HG03460 (cell line): ENCODE measurements around the gene ARHGAP10.
A peak's percentile ranks its signal among the peaks of the same experiment; 100 is the strongest.
"Not testable (repeated sequence)": the region's sequence is repeated elsewhere in the genome, so short reads cannot be mapped to it uniquely, and the experiment has no call there.

ENCODE experiments used
- ATAC-seq: cut with Tn5 transposase; IDR thresholded peaks from one replicate; pipeline ENCODE4 v1.9.1; 2021; ENCODE audit not compliant: unreplicated experiment

Gene ARHGAP10

DNA sequence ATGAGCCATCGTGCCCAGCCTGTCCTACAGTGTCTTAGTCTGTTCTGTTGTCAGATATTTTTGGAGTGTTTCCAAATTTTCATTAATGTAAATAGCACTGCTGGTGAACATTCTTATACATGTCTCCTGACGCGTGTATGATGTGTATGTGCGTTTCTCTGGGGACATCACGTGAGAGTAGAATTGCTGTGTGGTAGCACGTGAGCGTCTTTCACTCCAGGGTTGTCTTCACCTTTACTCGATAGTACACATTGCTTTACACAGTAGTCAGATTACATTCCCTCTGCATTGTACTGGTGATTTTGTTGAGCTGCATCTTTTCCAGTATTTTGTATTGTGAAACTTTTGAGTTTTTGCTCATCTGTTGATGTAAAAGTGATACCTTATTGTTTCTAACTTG, 60.0 kb downstream of the ARHGAP10 start:
- ATAC-seq: no peak

DNA sequence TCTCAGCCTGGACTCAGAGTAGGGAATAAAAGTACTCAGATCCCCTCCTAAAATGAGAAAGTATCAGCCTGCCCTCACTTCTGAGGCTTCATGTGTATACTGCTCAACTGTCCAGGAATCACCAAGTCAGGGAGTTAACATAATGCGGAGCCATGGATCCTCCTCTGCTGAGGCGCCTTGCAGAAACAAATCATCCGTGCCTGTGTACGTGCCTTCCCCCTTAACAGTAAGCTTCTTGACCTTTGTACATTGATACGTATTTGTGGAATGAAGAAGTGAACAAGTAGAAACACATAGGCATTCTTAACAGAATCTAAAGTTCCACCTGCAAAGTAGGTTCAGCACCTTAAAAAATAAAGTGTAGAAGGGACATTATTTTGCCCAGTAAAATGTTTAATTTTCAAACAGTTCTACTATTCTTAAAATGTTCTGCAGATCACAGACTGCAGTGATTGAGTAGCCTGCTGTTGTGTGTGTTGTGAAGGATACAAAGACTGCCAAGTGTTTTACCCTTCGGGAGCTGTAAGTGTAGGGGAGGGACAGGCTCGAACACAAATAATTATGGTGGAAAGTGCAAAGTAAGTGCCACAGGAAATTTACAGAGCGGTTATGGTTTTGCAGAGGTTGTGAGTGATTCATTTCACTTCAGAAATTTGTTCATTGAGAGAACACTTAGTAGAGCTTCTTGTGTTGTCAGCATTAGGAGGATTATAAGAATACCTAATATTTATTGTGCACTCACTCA, 61.9 kb downstream of the ARHGAP10 start:
- peak; percentile 22 for ATAC-seq

DNA sequence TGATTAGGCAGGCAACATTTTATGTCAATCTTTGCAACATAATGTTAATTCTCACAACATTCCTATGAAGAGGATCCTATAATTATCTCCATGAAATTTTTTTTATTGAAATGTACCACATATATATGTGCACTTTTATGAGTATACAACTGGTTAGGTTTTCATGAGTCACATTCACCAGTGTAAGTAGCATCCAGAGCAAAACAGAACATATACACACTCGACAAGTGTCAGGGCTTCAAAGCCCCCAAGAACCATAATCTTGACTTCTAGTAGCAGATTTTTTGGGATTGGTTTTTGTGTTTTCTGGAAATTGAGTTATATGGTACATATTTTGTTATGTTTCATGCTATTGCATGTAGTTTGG, 62.4 kb downstream of the ARHGAP10 start:
- no peak for ATAC-seq

DNA sequence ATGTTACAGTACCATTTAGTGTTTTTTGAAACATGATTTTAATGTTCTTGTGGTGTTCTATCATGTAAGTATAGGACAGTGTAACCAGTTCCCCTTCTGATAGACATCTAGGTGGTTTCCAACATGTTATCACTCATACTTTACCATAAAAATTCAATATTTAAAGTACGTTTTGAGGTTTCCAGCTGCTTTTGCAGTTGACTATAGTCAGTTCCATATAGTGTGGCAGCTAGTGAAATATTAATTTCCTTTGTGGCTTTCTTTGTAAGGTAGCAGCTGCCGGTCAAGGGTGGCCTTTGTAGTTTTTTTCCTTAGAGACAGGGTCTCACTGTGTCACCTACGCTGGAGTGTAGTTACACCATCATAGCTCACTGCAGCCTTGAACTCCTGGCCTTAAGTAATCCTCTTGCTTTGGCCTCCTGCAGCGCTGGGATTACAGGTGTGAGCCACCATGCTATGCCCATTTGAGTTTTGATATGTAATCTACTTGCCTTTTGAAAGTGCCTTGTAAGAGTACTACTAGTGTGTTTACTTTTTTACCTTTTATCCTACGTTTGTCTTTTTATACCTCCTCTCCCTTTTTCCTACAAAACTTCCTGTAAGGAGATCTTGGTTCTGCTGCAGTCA, 63.0 kb downstream of the ARHGAP10 start:
- peak; percentile 82 for ATAC-seq

DNA sequence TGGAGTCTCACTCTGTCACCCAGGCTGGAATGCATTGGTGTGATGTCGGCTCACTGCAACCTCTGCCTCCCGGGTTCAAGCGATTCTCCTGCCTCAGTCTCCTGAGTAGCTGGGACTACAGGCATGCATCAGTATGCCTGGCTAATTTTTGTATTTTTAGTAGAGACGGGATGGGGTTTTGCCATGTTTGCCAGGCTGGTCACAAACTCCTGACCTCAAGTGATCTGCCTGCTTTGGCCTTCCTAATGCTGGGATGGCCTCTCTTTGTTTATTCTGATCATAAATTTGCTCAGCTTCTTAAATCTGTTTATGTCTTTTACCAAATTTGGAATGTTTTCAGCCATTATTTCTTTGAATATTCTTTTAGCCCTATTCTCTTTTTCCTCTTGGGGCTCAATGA, 67.2 kb downstream of the ARHGAP10 start:
- not testable (repeated sequence) for ATAC-seq

DNA sequence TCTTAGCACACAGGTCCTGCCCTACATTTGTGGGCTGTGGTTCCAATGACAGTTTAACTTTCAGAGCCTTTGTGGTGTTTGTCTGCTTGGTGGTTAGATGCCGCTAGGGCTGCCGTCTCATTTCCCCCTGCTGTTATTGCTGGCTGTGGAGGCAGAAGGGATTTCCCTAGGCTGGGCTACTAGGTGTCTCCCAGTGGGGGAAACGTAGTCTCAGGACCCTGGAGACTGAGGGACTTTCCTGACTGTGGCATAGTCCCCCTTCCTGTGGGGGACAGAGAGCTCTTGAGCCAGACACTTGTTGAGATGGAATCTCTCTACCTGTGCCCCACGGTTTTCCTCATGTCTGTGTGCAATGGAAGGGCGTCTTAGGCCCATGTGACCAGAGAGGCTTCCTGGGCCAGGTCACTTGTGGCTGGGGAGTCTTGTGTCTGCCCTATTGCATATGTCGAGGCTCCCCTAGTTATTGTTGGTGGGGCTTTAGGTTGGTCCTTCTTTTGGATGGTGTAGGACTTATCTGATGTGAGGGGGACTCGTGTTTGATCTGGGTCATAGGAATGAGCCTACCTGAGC, 68.2 kb downstream of the ARHGAP10 start:
- ATAC-seq: peak; percentile 96

DNA sequence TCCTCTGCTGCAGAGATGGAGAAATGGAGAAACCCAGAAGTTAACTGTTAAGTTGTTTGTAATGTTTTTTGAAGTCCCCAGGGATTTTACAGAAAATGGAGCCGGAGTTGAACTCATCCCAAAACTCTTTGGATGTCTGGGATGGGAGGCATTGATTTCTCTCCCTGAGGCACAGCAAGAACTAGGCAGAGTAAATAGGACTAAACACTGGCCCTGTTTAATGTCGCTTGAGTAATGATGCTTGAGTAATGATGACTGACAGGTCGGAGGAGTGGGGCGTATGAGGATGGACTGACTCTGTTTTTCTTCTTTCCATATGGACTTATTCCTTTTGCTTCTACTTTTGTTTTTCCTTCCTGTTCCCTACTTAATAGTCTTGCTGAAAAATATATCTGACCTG, 69.9 kb downstream of the ARHGAP10 start:
- no peak for ATAC-seq

DNA sequence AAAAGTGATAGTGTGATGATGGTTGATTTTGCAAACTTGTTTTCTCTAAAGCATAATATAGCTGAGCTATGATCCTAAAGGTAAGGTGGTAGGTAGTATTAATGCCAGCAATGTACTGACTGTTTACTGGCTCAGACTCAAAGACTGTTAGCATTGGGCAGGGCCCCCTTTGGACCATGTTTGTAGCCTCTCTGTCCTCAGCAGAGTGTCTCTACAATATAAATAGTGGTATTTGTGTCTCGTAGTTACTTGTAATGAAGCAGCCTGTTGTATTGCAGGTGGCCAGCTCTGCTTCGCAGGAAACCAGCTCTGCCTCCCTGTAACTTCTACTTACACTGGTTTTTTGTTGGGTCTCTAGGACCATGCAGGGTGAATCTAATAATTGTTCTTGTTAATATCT, 70.5 kb downstream of the ARHGAP10 start:
- ATAC-seq: no peak

DNA sequence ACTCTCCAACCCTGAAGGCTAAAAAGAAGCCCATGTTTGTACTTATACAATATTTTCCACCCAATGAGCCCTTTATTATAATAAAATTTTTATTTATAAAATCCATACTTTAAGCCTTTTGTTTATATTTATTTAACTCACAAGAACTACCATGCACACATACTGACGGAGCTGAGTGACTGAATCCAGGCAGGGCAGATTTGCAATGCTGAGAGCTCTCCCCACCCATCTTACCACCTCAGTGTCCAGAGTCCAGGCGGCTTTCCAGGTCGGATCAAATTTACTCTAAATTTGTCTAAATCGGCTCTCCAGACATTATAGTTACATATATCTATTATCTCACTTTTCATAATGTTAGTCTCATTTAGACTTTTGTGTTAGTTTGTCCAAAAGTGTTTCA, 74.1 kb downstream of the ARHGAP10 start:
- no peak for ATAC-seq

DNA sequence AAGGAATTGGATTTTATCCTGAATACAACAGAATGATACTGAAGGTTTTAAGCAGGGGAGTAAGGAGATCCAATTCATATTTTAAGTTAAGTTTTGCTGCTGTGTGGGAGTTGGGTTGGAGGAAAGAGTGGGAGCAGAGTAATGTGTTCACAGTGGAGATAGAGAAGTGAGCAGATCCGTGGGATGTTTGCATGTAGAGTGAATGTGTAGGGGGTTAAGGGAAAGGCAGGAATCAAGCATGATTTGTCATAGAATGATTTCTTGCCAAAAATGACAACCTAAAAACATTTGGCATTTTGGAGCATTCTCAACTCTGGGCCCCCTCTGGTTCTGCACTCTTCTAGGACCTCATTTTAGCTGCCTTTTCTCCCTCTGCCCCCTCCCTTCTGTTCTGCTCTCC, 76.6 kb downstream of the ARHGAP10 start:
- no peak for ATAC-seq

DNA sequence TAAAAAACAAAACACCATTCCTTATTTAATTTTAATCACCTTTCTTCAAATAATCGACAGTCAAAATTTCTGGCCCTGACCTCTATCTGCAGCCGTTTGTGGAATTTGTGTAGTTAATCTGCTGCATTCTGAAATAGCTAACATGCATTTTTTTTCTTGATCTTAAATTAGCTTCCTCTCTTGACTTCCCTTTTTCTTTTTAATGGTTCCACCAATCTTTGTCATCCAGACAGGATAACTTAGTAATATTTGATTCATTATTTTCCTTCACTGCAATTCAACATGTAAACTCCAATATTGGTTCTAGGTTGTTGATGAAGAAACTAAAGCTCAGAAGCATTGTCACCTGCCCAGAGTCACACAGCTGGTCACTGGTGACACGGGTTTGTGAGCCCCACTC, 77.3 kb downstream of the ARHGAP10 start:
- ATAC-seq: no peak

DNA sequence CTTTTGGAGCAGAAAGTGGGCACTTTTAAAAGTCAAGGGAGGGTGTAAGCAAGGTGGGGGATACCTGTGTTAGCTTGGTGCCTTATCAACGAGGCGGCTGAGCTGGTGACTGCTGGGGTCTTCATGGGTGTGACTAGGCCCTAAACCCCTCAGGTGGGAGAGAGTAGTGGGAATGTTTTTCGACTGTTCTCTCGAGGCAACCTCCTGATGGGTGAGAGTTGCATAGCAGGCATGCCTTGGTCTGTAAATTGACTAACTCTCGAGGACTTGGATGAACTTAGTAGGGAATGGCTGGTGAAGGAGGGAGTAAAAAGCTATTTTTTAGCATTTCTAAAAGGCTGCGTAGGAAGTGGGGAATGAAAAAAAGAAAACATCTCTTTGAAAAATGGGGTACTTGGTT, 80.0 kb downstream of the ARHGAP10 start:
- no peak for ATAC-seq

DNA sequence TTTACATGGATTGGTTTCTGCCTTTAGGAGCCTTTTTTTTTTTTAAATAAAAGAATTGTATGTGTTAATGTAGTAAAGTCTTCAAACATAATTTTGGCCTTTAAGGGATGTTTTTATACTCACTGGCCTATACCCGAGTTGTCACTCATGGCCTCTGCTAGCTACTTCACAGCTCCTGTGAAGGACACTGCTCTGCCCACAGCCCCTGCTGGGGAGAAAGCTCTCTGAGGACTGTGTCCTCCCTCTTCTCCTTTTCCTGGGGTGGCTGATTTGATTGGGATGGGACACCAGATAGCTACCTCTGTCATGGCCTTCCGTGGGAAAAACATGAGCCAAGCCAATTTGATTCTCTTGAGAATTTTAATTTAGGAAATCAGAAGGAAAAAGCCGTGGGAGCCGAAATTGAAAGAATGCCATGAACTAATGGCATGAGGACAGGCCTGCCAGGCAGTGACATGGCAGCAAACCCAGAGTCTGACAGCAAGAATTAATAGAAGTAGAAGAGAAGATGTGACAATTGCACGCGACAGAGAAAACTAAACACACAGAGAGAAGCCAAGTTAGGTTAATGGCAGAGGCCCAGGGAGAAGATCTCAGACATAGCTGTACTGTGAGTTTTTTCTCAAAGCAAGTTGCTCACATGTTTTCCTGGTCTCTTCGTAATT, 81.4 kb downstream of the ARHGAP10 start:
- ATAC-seq: no peak

DNA sequence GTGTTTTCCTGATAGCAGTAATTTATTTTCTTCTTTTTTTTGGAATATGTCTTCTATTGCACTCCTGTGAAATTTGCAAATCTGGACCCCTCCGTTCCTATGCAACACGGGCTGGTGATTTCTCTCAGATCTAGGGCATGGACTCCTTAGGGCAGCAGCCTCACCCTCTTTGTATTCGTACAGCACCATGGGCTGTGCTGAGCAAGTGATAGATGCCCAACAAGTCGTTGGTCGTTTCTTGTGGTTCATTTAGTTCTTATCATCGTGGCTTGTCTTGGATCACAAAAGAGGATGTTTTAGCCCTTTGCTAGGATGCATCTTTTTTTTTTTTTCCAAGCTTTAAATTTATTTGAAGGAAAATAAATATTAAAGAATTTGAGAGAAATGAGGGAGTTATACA, 82.1 kb downstream of the ARHGAP10 start:
- no peak for ATAC-seq

DNA sequence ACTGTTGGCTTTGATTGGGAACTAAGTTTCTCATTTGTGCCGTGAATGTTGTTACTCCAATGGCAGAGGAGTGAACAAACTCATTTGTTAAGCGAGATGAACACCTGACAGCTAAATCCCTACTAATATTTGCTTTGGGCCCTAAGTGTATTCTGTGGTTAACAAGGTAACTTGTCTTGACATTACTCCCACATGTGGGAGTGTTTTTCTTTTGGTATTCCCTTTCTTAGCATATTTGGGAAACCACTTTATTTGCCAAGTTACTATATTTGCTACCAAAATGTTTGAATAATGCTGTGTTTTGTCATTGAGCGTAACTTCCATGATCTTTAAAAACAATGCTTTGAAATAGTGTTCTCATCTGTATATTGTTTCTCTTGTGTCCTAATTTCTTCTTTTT, 82.5 kb downstream of the ARHGAP10 start:
- no peak for ATAC-seq

DNA sequence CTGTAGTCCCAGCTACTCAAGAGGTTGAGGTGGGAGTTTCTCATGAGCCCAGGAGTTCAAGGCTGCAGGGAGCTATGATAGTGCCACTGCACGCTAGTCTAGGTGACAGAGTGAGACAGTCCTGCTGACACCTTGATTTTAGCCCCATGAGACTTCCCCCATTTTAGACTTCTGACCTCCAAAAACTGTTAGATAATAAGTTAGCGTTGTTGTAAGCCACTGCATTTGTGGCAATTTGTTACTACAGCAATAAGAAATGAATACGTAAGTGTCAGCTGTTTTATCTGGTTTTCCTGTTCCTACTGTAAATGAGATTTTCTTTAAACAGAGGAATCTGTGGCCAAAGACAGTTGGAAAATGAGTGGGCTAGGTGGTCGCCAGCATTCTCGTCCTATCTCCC, 83.9 kb downstream of the ARHGAP10 start:
- ATAC-seq: no peak

DNA sequence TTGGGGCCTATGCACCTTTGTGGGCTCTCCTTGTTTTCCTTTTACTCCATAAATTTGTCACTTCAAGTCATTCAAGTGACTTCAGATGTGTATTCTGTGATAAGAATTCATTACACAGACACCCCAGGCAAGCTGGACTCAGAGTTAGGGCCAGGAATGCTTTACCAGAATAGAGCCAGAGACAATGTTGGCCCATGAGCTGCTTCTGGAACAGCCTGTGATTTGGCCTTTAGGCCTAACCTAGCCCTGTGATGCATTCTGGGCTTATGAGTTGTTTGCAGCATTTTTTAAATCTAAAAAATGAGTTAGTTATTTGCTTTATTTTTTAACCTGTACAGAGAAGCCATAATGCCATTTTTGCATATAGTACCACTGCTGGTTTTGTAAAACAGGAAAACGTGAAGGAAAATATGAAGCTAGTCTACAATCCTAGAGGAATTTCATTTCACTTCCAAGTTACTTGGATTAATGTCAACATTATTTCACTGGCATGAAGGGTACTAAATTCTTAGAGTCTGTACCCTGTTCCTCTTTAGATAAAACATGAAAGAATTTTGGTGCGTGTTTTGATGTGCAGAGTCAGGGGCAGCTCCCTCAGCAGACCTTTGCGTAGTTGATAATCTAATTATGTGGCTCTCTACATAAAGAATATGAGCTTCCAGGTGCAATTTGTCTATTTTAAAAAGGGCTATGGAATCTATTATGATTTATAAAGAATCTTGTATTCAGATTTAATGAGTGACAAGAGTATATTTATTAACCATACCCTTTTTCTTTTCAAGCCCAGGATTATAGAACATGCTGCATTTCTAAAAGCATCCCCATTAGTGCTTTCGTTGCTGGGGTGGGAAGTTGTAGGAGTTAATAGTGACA, 84.7 kb downstream of the ARHGAP10 start:
- no peak for ATAC-seq

DNA sequence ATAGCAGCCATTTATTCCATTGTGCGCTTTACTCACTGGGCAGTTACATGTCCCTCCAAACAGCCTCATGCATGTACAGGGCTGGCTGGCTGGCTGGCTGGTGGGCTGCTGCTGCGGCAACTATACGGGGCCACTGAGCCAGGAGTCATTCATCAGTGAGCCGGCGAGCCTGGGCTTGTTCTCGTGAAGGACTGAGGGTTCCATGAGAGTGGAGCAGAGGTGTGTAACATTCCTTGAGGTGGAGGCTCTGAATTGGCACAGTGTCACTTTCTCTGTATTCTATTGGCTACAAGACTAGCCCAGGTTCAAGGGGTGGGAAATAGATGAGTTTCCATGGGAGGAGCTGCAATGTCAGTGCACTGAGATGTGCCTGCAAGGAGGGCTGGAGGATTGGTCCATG, 89.1 kb downstream of the ARHGAP10 start:
- ATAC-seq: no peak

DNA sequence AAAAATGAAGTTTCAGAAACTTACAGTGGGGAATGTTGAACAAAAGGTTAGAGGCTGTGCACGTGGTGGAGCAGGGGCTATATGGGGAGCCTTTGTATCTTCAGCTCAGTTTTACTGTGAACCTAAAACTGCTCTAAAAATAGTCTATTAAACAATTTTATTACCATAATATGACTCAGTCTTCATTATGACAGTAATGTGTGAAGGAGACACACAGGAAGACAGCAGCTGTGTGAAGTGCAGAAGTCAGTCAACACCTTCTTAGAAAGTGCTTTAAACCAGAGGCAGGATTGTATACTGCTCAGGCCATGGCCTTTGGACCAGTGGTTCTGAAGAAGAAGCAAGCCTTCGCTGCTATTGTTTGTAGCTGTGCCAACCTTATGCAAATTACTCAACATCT, 89.7 kb downstream of the ARHGAP10 start:
- no peak for ATAC-seq

DNA sequence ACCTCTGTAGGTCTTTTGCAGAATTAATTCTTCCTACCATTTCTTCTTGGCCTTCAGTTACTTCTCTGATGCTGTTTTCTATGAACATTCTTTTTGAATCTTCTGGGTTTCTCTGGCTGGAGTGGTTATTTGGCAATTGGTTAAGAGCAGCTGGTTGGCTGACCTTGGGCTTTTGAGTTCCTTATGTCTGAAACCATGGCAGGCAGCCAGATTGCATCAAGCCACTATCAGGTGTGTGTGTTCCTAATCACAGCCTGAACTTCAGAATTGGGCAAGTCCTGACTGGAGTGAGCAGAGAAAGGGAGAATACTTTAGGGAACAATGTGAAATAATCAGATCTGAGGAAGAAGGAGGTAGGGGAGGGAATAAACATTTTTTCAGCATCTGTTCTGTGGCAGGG, 90.2 kb downstream of the ARHGAP10 start:
- no peak for ATAC-seq

DNA sequence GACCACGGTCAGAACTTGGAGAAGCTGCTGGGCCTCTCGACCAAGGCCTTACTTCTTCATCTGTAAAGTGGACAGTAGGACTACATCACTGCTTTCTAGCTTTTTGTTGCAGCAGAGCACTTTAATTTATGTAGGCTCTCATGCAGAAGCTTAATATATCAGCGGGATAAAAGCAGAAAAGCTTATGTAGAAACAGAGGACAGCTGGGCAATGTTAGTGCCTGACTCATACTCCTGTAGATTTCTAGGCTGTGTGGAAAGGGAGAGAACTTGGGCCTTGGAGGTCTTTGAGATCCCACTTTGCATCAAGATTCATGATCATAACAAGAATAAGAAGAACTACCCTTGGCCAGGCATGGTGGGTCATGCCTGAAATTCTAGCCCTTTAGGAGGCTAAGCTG, 91.2 kb downstream of the ARHGAP10 start:
- ATAC-seq: no peak
